Neural cell (in vitro differentiated cells): ENCODE results near the gene RSRC1.

Experiments
- CTCF ChIP-seq: fragments of 450-650 bp; IDR thresholded peaks from 2 replicates; pipeline ENCODE4 v1.5.1; 2014; ENCODE audit warnings: antibody characterized with exemption, mild to moderate bottlenecking, moderate library complexity; ENCODE audit not compliant: poor library complexity, severe bottlenecking
- TAF1 ChIP-seq: IDR thresholded peaks from 2 replicates; pipeline ENCODE4 v1.6.1; 2012; ENCODE audit warnings: low read depth

GRCh38 chr3:158169091-158169491 lies 59.2 kb downstream of the RSRC1 start:
- no peak for TF ChIP-seq CTCF
- no peak for TF ChIP-seq TAF1
